MCF 10A (cell line): ENCODE results near the gene ATG9B. TPM values are rescaled to one million over a fixed set of nuclear protein-coding genes. Genes with fewer than 3 reads are reported as not detected.

Source experiments
- BruUV-seq: library from RNA; stranded (reverse); fragments of 400-500 nt; replicated peaks from 2 replicates; lab custom pipeline; 2021; lab: Mats Ljungman, UMichigan
- CTCF ChIA-PET: fragments of 300-600 bp; sonication (Branson Sonifier 250); formaldehyde crosslinking; extraction: SDS; loops from one replicate; lab custom pipeline; 2021; ENCODE audit warnings: antibody characterized with exemption, inconsistent platforms; lab: Yijun Ruan, JAX
- POLR2A ChIA-PET: fragments of 300-600, 350-650 bp; sonication (Branson Sonifier 250); formaldehyde crosslinking; extraction: SDS; loops from one replicate; lab custom pipeline; 2020; ENCODE audit warnings: antibody characterized with exemption, inconsistent platforms; lab: Yijun Ruan, JAX
- DNase-seq: peaks from one replicate; pipeline ENCODE4 v3.0.0-alpha.2; 2018; ENCODE audit not compliant: unreplicated experiment
- H3K27ac Mint-ChIP-seq: one replicate; pipeline ENCODE4 v1.8.0; 2022; ENCODE audit warnings: mild to moderate bottlenecking, low read depth, mixed read lengths; ENCODE audit not compliant: unreplicated experiment
- H3K27me3 Mint-ChIP-seq: one replicate; pipeline ENCODE4 v1.8.0; 2022; ENCODE audit warnings: mixed read lengths; ENCODE audit not compliant: insufficient read depth, unreplicated experiment
- H3K36me3 Mint-ChIP-seq: one replicate; pipeline ENCODE4 v1.8.0; 2022; ENCODE audit warnings: mild to moderate bottlenecking, moderate library complexity, mixed read lengths; ENCODE audit not compliant: insufficient read depth, unreplicated experiment
- H3K4me1 Mint-ChIP-seq: one replicate; pipeline ENCODE4 v1.8.0; 2022; ENCODE audit warnings: mixed read lengths; ENCODE audit not compliant: insufficient read depth, unreplicated experiment
- H3K4me3 Mint-ChIP-seq: one replicate; pipeline ENCODE4 v1.8.0; 2022; ENCODE audit warnings: mild to moderate bottlenecking, moderate library complexity, mixed read lengths; ENCODE audit not compliant: unreplicated experiment
- H3K9me3 Mint-ChIP-seq: one replicate; pipeline ENCODE4 v1.8.0; 2022; ENCODE audit warnings: mixed read lengths; ENCODE audit not compliant: unreplicated experiment
- intact Hi-C: fragments of 100-400 bp; cut with micrococcal nuclease; formaldehyde crosslinking; loops from 2 replicates; pipeline ENCODE4 v1.14.1; 2022
- total RNA-seq: library from RNA; stranded (reverse); gene quantifications from 2 replicates; pipeline ENCODE4 v1.2.3, GENCODE V29; 2022
- TF ChIP-seq, protein P1 (sequence below): fragments of 200-600 bp; IDR thresholded peaks from one replicate; pipeline ENCODE4 v1.8.0; 2022; ENCODE audit warnings: antibody characterized with exemption, mild to moderate bottlenecking; ENCODE audit not compliant: unreplicated experiment

ATG9B gene
- total RNA-seq, 1 experiment from 2014 or later: 0.12 TPM

DNA sequence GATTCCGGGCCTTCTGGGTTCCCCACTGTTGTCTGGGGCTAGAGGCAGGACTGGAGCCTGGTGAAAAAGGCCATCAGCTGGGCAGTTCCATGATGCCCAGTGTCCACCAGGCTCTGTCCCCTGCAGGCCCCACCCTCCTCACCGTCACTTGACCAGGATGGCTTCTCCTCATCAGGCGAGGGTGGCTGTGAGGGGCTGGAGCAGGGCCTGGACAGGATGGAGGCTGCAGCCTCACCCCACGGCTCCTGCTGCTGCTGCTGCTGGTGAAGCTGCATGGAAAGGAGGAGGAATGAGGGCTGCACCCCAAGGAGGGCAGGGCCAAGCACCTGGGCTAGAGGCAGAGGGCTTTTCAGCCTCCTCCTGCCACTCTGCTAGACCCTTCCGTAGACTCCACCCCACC is 8.3 kb downstream of the ATG9B start:
- no TSS peak for BruUV-seq
- Mint-ChIP-seq H3K27ac (no peak overlapping the region), H3K4me1 (peaks cover 21% of the 10 kb centered on the region), H3K36me3 (no peaks in the 10 kb centered on the region), H3K27me3 (peaks cover 23% of the 10 kb centered on the region), H3K4me3 (no peak overlapping the region), H3K9me3 (no peaks in the 10 kb centered on the region)
- ChIA-PET POLR2A (interaction anchor here (0.8 kb wide), 1 partner anchor 13 kb away, joined by 5 read pairs; the partner anchor contains the start of gene ABCB8), CTCF (interaction anchor here (0.7 to 2.0 kb wide), 4 partner anchors 95 to 253 kb away, joined by 3 to 6 read pairs (median 4); no protein-coding TSS in a partner anchor)
- intact Hi-C loops: loop anchor here (5.0 kb wide), 1 partner anchor 49 kb away; no protein-coding TSS in a partner anchor
- TF ChIP-seq, protein P1, sequence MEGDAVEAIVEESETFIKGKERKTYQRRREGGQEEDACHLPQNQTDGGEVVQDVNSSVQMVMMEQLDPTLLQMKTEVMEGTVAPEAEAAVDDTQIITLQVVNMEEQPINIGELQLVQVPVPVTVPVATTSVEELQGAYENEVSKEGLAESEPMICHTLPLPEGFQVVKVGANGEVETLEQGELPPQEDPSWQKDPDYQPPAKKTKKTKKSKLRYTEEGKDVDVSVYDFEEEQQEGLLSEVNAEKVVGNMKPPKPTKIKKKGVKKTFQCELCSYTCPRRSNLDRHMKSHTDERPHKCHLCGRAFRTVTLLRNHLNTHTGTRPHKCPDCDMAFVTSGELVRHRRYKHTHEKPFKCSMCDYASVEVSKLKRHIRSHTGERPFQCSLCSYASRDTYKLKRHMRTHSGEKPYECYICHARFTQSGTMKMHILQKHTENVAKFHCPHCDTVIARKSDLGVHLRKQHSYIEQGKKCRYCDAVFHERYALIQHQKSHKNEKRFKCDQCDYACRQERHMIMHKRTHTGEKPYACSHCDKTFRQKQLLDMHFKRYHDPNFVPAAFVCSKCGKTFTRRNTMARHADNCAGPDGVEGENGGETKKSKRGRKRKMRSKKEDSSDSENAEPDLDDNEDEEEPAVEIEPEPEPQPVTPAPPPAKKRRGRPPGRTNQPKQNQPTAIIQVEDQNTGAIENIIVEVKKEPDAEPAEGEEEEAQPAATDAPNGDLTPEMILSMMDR: no peak
- no peak for DNase-seq

DNA sequence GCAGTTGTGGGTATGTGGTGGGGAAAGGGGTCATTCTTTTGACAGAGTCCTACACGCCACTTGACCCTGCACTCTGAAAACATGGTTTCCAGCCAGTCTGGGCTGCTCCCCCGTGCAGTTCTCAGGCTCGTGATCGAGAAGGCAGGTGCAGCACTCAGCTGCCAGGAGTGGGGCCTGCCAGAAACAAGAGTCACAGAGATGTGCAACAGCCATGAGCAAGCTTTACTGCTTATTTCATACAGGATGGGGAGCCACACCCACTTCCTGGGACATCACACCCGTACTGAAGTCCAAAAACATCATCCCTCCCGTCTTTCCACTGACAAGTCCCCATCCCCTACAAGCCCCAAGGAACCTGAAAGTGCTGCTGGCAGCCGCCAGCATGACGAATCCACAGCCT is 9.3 kb downstream of the ATG9B start:
- DNase-seq: peak; percentile 35
- ChIA-PET CTCF (interaction anchor here (0.6 to 1.9 kb wide), 4 partner anchors 13 to 117 kb away, joined by 3 to 8 read pairs (median 3); no protein-coding TSS in a partner anchor), POLR2A (no interaction called here)
- TF ChIP-seq, protein P1: no peak
- no peak overlapping the region for H3K27ac Mint-ChIP-seq
- H3K27me3 Mint-ChIP-seq: peaks cover 22% of the 10 kb centered on the region
- peaks cover 21% of the 10 kb centered on the region for H3K4me1 Mint-ChIP-seq
- H3K9me3 Mint-ChIP-seq: no peaks in the 10 kb centered on the region
- H3K4me3 Mint-ChIP-seq: no peak overlapping the region
- BruUV-seq: no TSS peak
- intact Hi-C loops: loop anchor here (5.0 kb wide), 1 partner anchor 48 kb away; no protein-coding TSS in a partner anchor
- no peaks in the 10 kb centered on the region for H3K36me3 Mint-ChIP-seq

DNA sequence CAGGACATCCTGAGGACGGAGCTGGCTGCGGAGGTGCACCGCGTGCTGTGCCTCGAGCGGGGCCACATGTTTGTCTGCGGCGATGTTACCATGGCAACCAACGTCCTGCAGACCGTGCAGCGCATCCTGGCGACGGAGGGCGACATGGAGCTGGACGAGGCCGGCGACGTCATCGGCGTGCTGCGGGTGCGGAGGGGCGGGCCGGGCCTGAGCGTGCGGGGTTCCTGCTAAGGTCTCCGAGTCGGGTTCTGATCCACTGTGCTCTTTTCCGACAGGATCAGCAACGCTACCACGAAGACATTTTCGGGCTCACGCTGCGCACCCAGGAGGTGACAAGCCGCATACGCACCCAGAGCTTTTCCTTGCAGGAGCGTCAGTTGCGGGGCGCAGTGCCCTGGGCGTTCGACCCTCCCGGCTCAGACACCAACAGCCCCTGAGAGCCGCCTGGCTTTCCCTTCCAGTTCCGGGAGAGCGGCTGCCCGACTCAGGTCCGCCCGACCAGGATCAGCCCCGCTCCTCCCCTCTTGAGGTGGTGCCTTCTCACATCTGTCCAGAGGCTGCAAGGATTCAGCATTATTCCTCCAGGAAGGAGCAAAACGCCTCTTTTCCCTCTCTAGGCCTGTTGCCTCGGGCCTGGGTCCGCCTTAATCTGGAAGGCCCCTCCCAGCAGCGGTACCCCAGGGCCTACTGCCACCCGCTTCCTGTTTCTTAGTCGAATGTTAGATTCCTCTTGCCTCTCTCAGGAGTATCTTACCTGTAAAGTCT is 10.4 kb downstream of the ATG9B start:
- Mint-ChIP-seq H3K36me3 (no peaks in the 10 kb centered on the region), H3K4me1 (peaks cover 21% of the 10 kb centered on the region), H3K27me3 (peaks cover 12% of the 10 kb centered on the region), H3K4me3 (no peak overlapping the region), H3K9me3 (no peaks in the 10 kb centered on the region), H3K27ac (no peak overlapping the region)
- ChIA-PET POLR2A (no interaction called here), CTCF (interaction anchor here (0.5 to 1.9 kb wide), 4 partner anchors 16 to 1634 kb away, joined by 3 to 8 read pairs (median 4); no protein-coding TSS in a partner anchor)
- BruUV-seq: no TSS peak
- TF ChIP-seq, protein P1: no peak
- DNase-seq: no peak
- intact Hi-C loops: no loop called here

DNA sequence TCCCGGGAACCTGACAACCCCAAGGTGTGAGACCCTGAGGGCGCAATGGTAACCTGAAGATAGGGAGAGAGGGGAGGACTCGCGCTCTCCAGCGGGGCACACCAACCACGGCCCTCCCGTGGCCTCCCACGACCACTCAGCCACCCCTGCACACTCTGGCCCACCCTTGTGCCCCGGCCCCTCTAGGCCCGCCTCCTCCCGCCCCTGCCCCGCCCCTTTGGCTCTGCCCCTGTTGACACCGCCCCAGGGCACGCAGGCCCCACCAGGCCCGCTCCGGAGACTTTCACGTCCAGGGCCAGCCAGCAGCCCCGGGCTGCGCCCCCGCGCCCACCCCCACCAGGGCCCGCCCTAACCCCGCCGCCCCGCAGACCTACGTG is 10.9 kb downstream of the ATG9B start:
- BruUV-seq: no TSS peak
- DNase-seq: no peak
- TF ChIP-seq, protein P1: no peak
- ChIA-PET POLR2A (no interaction called here), CTCF (interaction anchor here (0.5 to 1.9 kb wide), 2 partner anchors 115 to 1635 kb away, joined by 5 to 8 read pairs; no protein-coding TSS in a partner anchor)
- intact Hi-C loops: no loop called here
- H3K36me3 Mint-ChIP-seq: no peaks in the 10 kb centered on the region
- no peaks in the 10 kb centered on the region for H3K9me3 Mint-ChIP-seq
- no peak overlapping the region for H3K27ac Mint-ChIP-seq
- no peak overlapping the region for H3K4me3 Mint-ChIP-seq
- peaks cover 11% of the 10 kb centered on the region for H3K27me3 Mint-ChIP-seq
- H3K4me1 Mint-ChIP-seq: peaks cover 21% of the 10 kb centered on the region
